ENCODE measurements around the gene CPSF7.

The CPSF7 gene

GRCh38 chr11:61377461-61378160 lies 52.2 kb downstream of the CPSF7 start:
- H3K4me1 ChIP-seq (ENCODE audit: low read depth, poor library complexity, severe bottlenecking): peaks cover 20% of the 10 kb centered on the region
- H3K4me2 ChIP-seq: no peak overlapping the region
- H2AFZ ChIP-seq (ENCODE audit: low read depth): no peak overlapping the region
- no peaks in the 10 kb centered on the region for H3K36me3 ChIP-seq (ENCODE audit: insufficient read depth)
- H3K4me3 ChIP-seq (IDR thresholded peaks at IDR 0.05; ENCODE audit: insufficient read depth, low read depth, low read length): no peak overlapping the region
- no peaks in the 10 kb centered on the region for H3K27me3 ChIP-seq (ENCODE audit: insufficient read depth, low read depth)
- TF ChIP-seq CTCF (conservative IDR thresholded peaks at IDR 0.05; ENCODE audit: low read depth, low read length): no peak
- H3K79me2 ChIP-seq (ENCODE audit: insufficient read depth, low read depth): no peaks in the 10 kb centered on the region
- no peak overlapping the region for H3K27ac ChIP-seq
- no peaks in the 10 kb centered on the region for H4K20me1 ChIP-seq (ENCODE audit: insufficient read depth)
- no peak overlapping the region for H3K9ac ChIP-seq

- no peak overlapping the region for H3K4me2 ChIP-seq
- H3K27me3 ChIP-seq (ENCODE audit: insufficient read depth, low read depth): no peaks in the 10 kb centered on the region
- no peaks in the 10 kb centered on the region for H4K20me1 ChIP-seq (ENCODE audit: insufficient read depth)
- no peaks in the 10 kb centered on the region for H3K36me3 ChIP-seq (ENCODE audit: insufficient read depth)
- peaks cover 28% of the 10 kb centered on the region for H3K4me1 ChIP-seq (ENCODE audit: low read depth, poor library complexity, severe bottlenecking)
- no peak overlapping the region for H2AFZ ChIP-seq (ENCODE audit: low read depth)
- no peak for TF ChIP-seq CTCF (conservative IDR thresholded peaks at IDR 0.05; ENCODE audit: low read depth, low read length)
- H3K79me2 ChIP-seq (ENCODE audit: insufficient read depth, low read depth): no peaks in the 10 kb centered on the region
- no peak overlapping the region for H3K27ac ChIP-seq
- H3K9ac ChIP-seq: no peak overlapping the region
- H3K4me3 ChIP-seq (IDR thresholded peaks at IDR 0.05; ENCODE audit: insufficient read depth, low read depth, low read length): no peak overlapping the region
These were observed 54.0 kb downstream of the CPSF7 start for GRCh38 chr11:61375761-61376108.

GRCh38 chr11:61372659-61373420 lies 56.9 kb downstream of the CPSF7 start:
- no peak for TF ChIP-seq CTCF (conservative IDR thresholded peaks at IDR 0.05; ENCODE audit: low read depth, low read length)

GRCh38 chr11:61370349-61371005 lies 59.3 kb downstream of the CPSF7 start:
- Histone ChIP-seq H3K79me2 (ENCODE audit: insufficient read depth, low read depth) (no peaks in the 10 kb centered on the region), H3K4me3 (IDR thresholded peaks at IDR 0.05; ENCODE audit: insufficient read depth, low read depth, low read length) (no peak overlapping the region), H4K20me1 (ENCODE audit: insufficient read depth) (no peaks in the 10 kb centered on the region), H3K4me2 (peak overlapping the region; percentile 72), H3K9ac (peak overlapping the region; percentile 83), H2AFZ (ENCODE audit: low read depth) (no peak overlapping the region), H3K27me3 (ENCODE audit: insufficient read depth, low read depth) (no peaks in the 10 kb centered on the region), H3K4me1 (ENCODE audit: low read depth, poor library complexity, severe bottlenecking) (peaks cover 77% of the 10 kb centered on the region), H3K27ac (peak overlapping the region; percentile 99), H3K36me3 (ENCODE audit: insufficient read depth) (peaks cover 15% of the 10 kb centered on the region; the same call in 1 of the 2 replicates)
- no peak for TF ChIP-seq CTCF (conservative IDR thresholded peaks at IDR 0.05; ENCODE audit: low read depth, low read length)

More at GRCh38 chr11:61372659-61373420, 56.9 kb downstream of the CPSF7 start:
- H3K4me3 ChIP-seq (IDR thresholded peaks at IDR 0.05; ENCODE audit: insufficient read depth, low read depth, low read length): no peak overlapping the region
- H3K36me3 ChIP-seq (ENCODE audit: insufficient read depth): peaks cover 4% of the 10 kb centered on the region; the same call in 1 of the 2 replicates
- no peaks in the 10 kb centered on the region for H3K27me3 ChIP-seq (ENCODE audit: insufficient read depth, low read depth)
- H2AFZ ChIP-seq (ENCODE audit: low read depth): no peak overlapping the region
- no peak overlapping the region for H3K27ac ChIP-seq
- H3K4me2 ChIP-seq: no peak overlapping the region
- no peaks in the 10 kb centered on the region for H4K20me1 ChIP-seq (ENCODE audit: insufficient read depth)
- H3K79me2 ChIP-seq (ENCODE audit: insufficient read depth, low read depth): no peaks in the 10 kb centered on the region
- peaks cover 55% of the 10 kb centered on the region for H3K4me1 ChIP-seq (ENCODE audit: low read depth, poor library complexity, severe bottlenecking)
- no peak overlapping the region for H3K9ac ChIP-seq
